Gastroesophageal sphincter (tissue), 3 donors: Measurements from ENCODE around the gene ATP9B.

Experiments
- POLR2A ChIP-seq, 2 donors: fragments of 450-650 bp; IDR thresholded peaks; one replicate each; pipeline ENCODE4 v1.6.1; 2017; ENCODE audit warnings: antibody characterized with exemption in 2 of 2, mild to moderate bottlenecking in 2 of 2, moderate library complexity in 1 of 2
- POLR2AphosphoS5 ChIP-seq: sonication (generic); formaldehyde crosslinking; IDR thresholded peaks from one replicate; pipeline ENCODE4 v1.6.1; 2017; ENCODE audit warnings: antibody characterized with exemption
- TF ChIP-seq, protein P1 (sequence below), 4 experiments: fragments of 200-600 bp in 2 of 4; fragments of 450-650 bp in 2 of 4; sonication (generic) in 1 of 4; IDR thresholded peaks; one replicate each; pipeline ENCODE4 v1.5.1; 2017 to 2019; ENCODE audit warnings: antibody characterized with exemption in 4 of 4, mild to moderate bottlenecking in 2 of 4, moderate library complexity in 2 of 4

GRCh38 chr18:79397247-79397829 lies 328.1 kb downstream of the ATP9B start:
- TF ChIP-seq, protein P1, sequence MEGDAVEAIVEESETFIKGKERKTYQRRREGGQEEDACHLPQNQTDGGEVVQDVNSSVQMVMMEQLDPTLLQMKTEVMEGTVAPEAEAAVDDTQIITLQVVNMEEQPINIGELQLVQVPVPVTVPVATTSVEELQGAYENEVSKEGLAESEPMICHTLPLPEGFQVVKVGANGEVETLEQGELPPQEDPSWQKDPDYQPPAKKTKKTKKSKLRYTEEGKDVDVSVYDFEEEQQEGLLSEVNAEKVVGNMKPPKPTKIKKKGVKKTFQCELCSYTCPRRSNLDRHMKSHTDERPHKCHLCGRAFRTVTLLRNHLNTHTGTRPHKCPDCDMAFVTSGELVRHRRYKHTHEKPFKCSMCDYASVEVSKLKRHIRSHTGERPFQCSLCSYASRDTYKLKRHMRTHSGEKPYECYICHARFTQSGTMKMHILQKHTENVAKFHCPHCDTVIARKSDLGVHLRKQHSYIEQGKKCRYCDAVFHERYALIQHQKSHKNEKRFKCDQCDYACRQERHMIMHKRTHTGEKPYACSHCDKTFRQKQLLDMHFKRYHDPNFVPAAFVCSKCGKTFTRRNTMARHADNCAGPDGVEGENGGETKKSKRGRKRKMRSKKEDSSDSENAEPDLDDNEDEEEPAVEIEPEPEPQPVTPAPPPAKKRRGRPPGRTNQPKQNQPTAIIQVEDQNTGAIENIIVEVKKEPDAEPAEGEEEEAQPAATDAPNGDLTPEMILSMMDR (IDR thresholded peaks at IDR 0.05), result no peak
- TF ChIP-seq POLR2AphosphoS5 (no peak), POLR2A (IDR thresholded peaks at IDR 0.05) (no peak)
